Measurements from ENCODE around the gene COPZ1. TPM values are rescaled to one million over a fixed set of nuclear protein-coding genes. Genes with fewer than 3 reads are reported as not detected.

COPZ1 gene
- total and polyA plus RNA-seq, 9 of the 15 experiments (the other 6 are each of a cell fraction or from before 2014, with no cell fraction given) = 137 to 487 (median 233) TPM

- TF ChIP-seq DPF2 (IDR thresholded peaks at IDR 0.05) = peak; percentile 66
- no peak for TF ChIP-seq E2F5 (CRISPR knock-in tag; IDR thresholded peaks at IDR 0.05)
- no peak for TF ChIP-seq U2AF2 (optimal IDR thresholded peaks at IDR 0.05; ENCODE audit: low read depth, low read length)
- peak; percentile 72 for TF ChIP-seq LCOR (CRISPR knock-in tag; IDR thresholded peaks at IDR 0.05)
- TF ChIP-seq HIVEP1 (CRISPR knock-in tag; IDR thresholded peaks at IDR 0.05) = peak; percentile 52; the same call in 1 of the 2 replicates
- TF ChIP-seq KDM1A (IDR thresholded peaks at IDR 0.05) = no peak
- TF ChIP-seq RAD51 (IDR thresholded peaks at IDR 0.05; ENCODE audit: borderline replicate concordance, low read depth) = no peak
- peak in 1 of 2 experiments; percentile 41; a peak in 2 of 4 replicates for TF ChIP-seq HDAC1 (IDR thresholded peaks at IDR 0.05)
- no peak for TF ChIP-seq SRSF7 (optimal IDR thresholded peaks at IDR 0.05; ENCODE audit: low read depth, low read length)
- TF ChIP-seq USF2 (CRISPR knock-in tag; IDR thresholded peaks at IDR 0.05) = no peak
- TF ChIP-seq ZBTB1 (CRISPR knock-in tag; IDR thresholded peaks at IDR 0.05; ENCODE audit: borderline replicate concordance, low read depth) = no peak
- no peak for TF ChIP-seq ZNF740 (CRISPR knock-in tag; IDR thresholded peaks at IDR 0.05)
- TF ChIP-seq ZNF740 (tag; IDR thresholded peaks at IDR 0.05) = no peak
- TF ChIP-seq RBM14 (IDR thresholded peaks at IDR 0.05; ENCODE audit: borderline replicate concordance, insufficient read depth, low read depth, low read length) = no peak
- TF ChIP-seq TOE1 (IDR thresholded peaks at IDR 0.05; ENCODE audit: borderline replicate concordance) = peak; percentile 23; the same call in 1 of the 2 replicates
- no peak for TF ChIP-seq TOE1 (CRISPR knock-in tag; IDR thresholded peaks at IDR 0.05; ENCODE audit: borderline replicate concordance, low read depth)
- no peak for TF ChIP-seq HMG20A (CRISPR knock-in tag; conservative IDR thresholded peaks at IDR 0.05)
- no peak for TF ChIP-seq MAFK (IDR thresholded peaks at IDR 0.05; ENCODE audit: low read length)
- peak; percentile 92 to 94 for TF ChIP-seq RAD21 (CRISPR knock-in tag; conservative IDR thresholded peaks at IDR 0.05 in 1 of 2, IDR thresholded peaks at IDR 0.05 in 1 of 2)
- TF ChIP-seq ZNF512 (tag; IDR thresholded peaks at IDR 0.05) = no peak
- no peak for TF ChIP-seq ZFP30 (CRISPR knock-in tag; IDR thresholded peaks at IDR 0.05; ENCODE audit: borderline replicate concordance)
- TF ChIP-seq ZNF449 (CRISPR knock-in tag; IDR thresholded peaks at IDR 0.05) = no peak
Observed at GRCh38 chr12:54294152-54294952, 30.6 kb upstream of the COPZ1 start (continued).
